ENCODE measurements around the gene SLC38A6. TPM values are rescaled to one million over a fixed set of nuclear protein-coding genes. Genes with fewer than 3 reads are reported as not detected.
"Not testable (repeated sequence)": the region's sequence is repeated elsewhere in the genome, so short reads cannot be mapped to it uniquely, and the experiment has no call there.

SLC38A6 gene
- total RNA-seq, 1 donor from 2014 or later = 16.1 TPM

GRCh38 chr14:61051621-61052020 is 70.6 kb downstream of the SLC38A6 start:
- no peak overlapping the region for H3K4me3 ChIP-seq (ENCODE audit: low read depth, low read length)
- DNase-seq (ENCODE audit: low read depth) (no peak), FAIRE-seq (no peak)
- no peaks in the 10 kb centered on the region for H3K27me3 ChIP-seq (ENCODE audit: control insufficient read depth, insufficient read depth, low read length)
- no peak for TF ChIP-seq CTCF (IDR thresholded peaks at IDR 0.05; ENCODE audit: insufficient read depth, low read length, severe bottlenecking)
- H3K36me3 ChIP-seq (ENCODE audit: control insufficient read depth, insufficient read depth, low read length) = no peaks in the 10 kb centered on the region

GRCh38 chr14:61063461-61063860 is 82.4 kb downstream of the SLC38A6 start:
- no peak for TF ChIP-seq CTCF (IDR thresholded peaks at IDR 0.05; ENCODE audit: insufficient read depth, low read length, severe bottlenecking)
- H3K36me3 ChIP-seq (ENCODE audit: control insufficient read depth, insufficient read depth, low read length) = no peaks in the 10 kb centered on the region
- DNase-seq (ENCODE audit: low read depth) = no peak
- no peak for FAIRE-seq
- no peaks in the 10 kb centered on the region for H3K27me3 ChIP-seq (ENCODE audit: control insufficient read depth, insufficient read depth, low read length)
- H3K4me3 ChIP-seq (ENCODE audit: low read depth, low read length) = no peak overlapping the region

- DNase-seq (ENCODE audit: low read depth) (no peak), FAIRE-seq (no peak)
- H3K36me3 ChIP-seq (ENCODE audit: control insufficient read depth, insufficient read depth, low read length) = no peaks in the 10 kb centered on the region
- TF ChIP-seq CTCF (IDR thresholded peaks at IDR 0.05; ENCODE audit: insufficient read depth, low read length, severe bottlenecking) = no peak
- no peak overlapping the region for H3K4me3 ChIP-seq (ENCODE audit: low read depth, low read length)
- H3K27me3 ChIP-seq (ENCODE audit: control insufficient read depth, insufficient read depth, low read length) = no peaks in the 10 kb centered on the region
Observed at GRCh38 chr14:61064210-61064609, 83.2 kb downstream of the SLC38A6 start.

DNA sequence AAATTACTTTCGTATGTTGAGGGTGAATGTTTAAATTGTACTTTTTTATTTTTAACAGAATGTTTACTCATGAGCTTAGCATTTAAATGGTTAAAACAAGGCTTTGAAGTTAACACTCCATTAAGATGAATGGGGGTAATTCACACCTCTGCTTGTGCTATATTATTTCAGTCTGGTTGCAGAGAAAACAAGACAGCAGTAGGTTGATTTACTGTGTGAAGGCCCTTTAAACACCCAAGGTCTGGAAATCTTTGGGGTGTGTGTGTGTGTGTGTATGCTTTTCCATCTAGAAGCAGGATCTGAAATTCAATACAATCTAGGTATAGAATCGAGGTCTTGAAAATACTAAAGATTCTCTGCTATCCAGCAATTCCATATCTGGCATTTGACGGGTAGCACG is 83.8 kb downstream of the SLC38A6 start:
- Histone ChIP-seq H3K27me3 (ENCODE audit: control insufficient read depth, insufficient read depth, low read length) (no peaks in the 10 kb centered on the region), H3K36me3 (ENCODE audit: control insufficient read depth, insufficient read depth, low read length) (no peaks in the 10 kb centered on the region), H3K4me3 (ENCODE audit: low read depth, low read length) (no peak overlapping the region)
- no peak for TF ChIP-seq CTCF (IDR thresholded peaks at IDR 0.05; ENCODE audit: insufficient read depth, low read length, severe bottlenecking)
- no peak for DNase-seq (ENCODE audit: low read depth)
- FAIRE-seq = no peak

DNA sequence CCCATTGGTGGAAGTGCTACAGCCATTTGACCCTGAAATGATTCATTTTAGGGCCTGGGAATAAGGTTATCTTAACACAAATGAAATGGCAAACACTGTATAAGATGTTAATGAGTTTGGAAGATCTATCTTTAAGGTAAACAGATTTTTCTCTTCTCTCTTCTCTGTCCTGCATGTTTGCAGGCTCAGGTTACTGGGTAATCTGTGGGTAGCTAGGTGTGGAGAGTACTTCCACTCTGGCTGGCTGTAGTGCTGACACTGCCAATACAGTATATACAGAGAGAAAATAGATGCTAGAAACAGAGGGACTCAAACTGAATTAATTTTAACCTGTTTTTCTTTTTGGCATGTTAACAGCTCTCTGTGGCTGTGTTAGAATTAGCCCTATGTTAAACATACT is 84.6 kb downstream of the SLC38A6 start:
- no peak for TF ChIP-seq CTCF (IDR thresholded peaks at IDR 0.05; ENCODE audit: insufficient read depth, low read length, severe bottlenecking)

GRCh38 chr14:61072442-61072841 is 91.4 kb downstream of the SLC38A6 start:
- DNase-seq (ENCODE audit: low read depth); FAIRE-seq; H3K36me3 ChIP-seq (ENCODE audit: control insufficient read depth, insufficient read depth, low read length): not testable (repeated sequence)

More for the DNA sequence above, 84.6 kb downstream of the SLC38A6 start:
- H3K27me3 ChIP-seq (ENCODE audit: control insufficient read depth, insufficient read depth, low read length) = no peaks in the 10 kb centered on the region
- no peak for FAIRE-seq
- no peak overlapping the region for H3K4me3 ChIP-seq (ENCODE audit: low read depth, low read length)
- DNase-seq (ENCODE audit: low read depth) = no peak
- no peaks in the 10 kb centered on the region for H3K36me3 ChIP-seq (ENCODE audit: control insufficient read depth, insufficient read depth, low read length)

More at GRCh38 chr14:61072442-61072841, 91.4 kb downstream of the SLC38A6 start:
- not testable (repeated sequence) for H3K27me3 ChIP-seq (ENCODE audit: control insufficient read depth, insufficient read depth, low read length); H3K4me3 ChIP-seq (ENCODE audit: low read depth, low read length)
